ENCODE measurements around the gene EIF4G1. TPM values are rescaled to one million over a fixed set of nuclear protein-coding genes. Genes with fewer than 3 reads are reported as not detected.

The EIF4G1 gene
- polyA plus RNA-seq, 6 donors from 2014 or later: 6.4 to 30.0 (median 14.1) TPM

Other genes with a start within 250 kb of the EIF4G1 start
- not detected for gene HTR3E, start 217.5 kb upstream of the EIF4G1 start, polyA plus RNA-seq (ENCODE audit: low read depth in 6 of 6)
- 10 to 100 TPM; 31.5 to 54.4 (median 37.7) TPM for gene EIF2B5, start 179.2 kb upstream of the EIF4G1 start, polyA plus RNA-seq (ENCODE audit: low read depth in 6 of 6)
- gene DVL3, start 159.2 kb upstream of the EIF4G1 start, polyA plus RNA-seq (ENCODE audit: low read depth in 6 of 6): 10 to 100 TPM in 4 of 6 donors, 1 to 10 TPM in 2; 4.6 to 17.3 (median 12.1) TPM
- gene AP2M1, start 139.8 kb upstream of the EIF4G1 start, polyA plus RNA-seq (ENCODE audit: low read depth in 6 of 6): 100 to 1,000 TPM; 214 to 318 (median 245) TPM
- 10 to 100 TPM; 24.6 to 45.7 (median 30.0) TPM for gene ABCF3, start 128.4 kb upstream of the EIF4G1 start, polyA plus RNA-seq (ENCODE audit: low read depth in 6 of 6)
- not detected for gene VWA5B2, start 85.0 kb upstream of the EIF4G1 start, polyA plus RNA-seq (ENCODE audit: low read depth in 6 of 6)
- 10 to 100 TPM; 33.9 to 57.3 (median 39.1) TPM for gene ALG3, start 65.6 kb upstream of the EIF4G1 start, polyA plus RNA-seq (ENCODE audit: low read depth in 6 of 6)
- 1 to 10 TPM; 2.1 to 4.3 (median 2.4) TPM for gene EEF1AKMT4, start 64.9 kb upstream of the EIF4G1 start, polyA plus RNA-seq (ENCODE audit: low read depth in 6 of 6)
- not detected for gene CAMK2N2, start 53.1 kb upstream of the EIF4G1 start, polyA plus RNA-seq (ENCODE audit: low read depth in 6 of 6)
- not detected for gene ECE2, start 38.6 kb upstream of the EIF4G1 start, polyA plus RNA-seq (ENCODE audit: low read depth in 6 of 6)
- gene PSMD2, start 15.4 kb upstream of the EIF4G1 start, polyA plus RNA-seq (ENCODE audit: low read depth in 6 of 6): 100 to 1,000 TPM; 144 to 190 (median 160) TPM
- gene FAM131A, start 23.0 kb downstream of the EIF4G1 start, polyA plus RNA-seq (ENCODE audit: low read depth in 6 of 6): 1 to 10 TPM; 3.6 to 8.5 (median 4.1) TPM
- gene CLCN2, start 47.0 kb downstream of the EIF4G1 start, polyA plus RNA-seq (ENCODE audit: low read depth in 6 of 6): 1 to 10 TPM in 3 of 6 donors, under 1 TPM in 1, not detected in 2; 0.35 to 1.8 (median 1.3) TPM
- 10 to 100 TPM; 34.4 to 61.0 (median 49.1) TPM for gene POLR2H, start 47.1 kb downstream of the EIF4G1 start, polyA plus RNA-seq (ENCODE audit: low read depth in 6 of 6)
- not detected for gene THPO, start 63.6 kb downstream of the EIF4G1 start, polyA plus RNA-seq (ENCODE audit: low read depth in 6 of 6)
- not detected for gene CHRD, start 65.4 kb downstream of the EIF4G1 start, polyA plus RNA-seq (ENCODE audit: low read depth in 6 of 6)
- not detected for gene EPHB3, start 247.2 kb downstream of the EIF4G1 start, polyA plus RNA-seq (ENCODE audit: low read depth in 6 of 6)